LNCAP (cell line): ENCODE measurements around the gene GJB4.

Source experiments
- TF ChIP-seq, protein P1 (sequence below): fragments of 450-650 bp; IDR thresholded peaks from 2 replicates; pipeline ENCODE4 v1.5.1; 2017; ENCODE audit warnings: mild to moderate bottlenecking

GJB4 gene

DNA sequence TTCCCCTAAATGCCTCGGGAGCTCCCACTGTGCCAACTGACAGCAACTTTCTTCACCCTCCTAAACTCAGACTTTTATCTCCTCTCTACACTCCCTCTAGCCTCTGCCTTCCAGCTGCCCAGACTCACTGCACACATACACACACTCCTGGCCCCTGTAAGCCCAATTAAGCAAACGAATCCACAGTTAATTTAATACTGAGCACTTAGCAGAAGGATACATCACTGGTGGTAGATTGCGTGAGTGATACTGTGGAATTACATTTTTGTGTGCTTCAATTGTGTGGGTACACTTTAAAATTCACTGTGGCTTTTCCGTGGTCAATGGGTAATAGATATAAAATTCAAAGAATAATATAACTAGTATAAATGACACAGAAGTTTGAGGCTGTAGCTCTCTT lies 38.3 kb upstream of the GJB4 start:
- TF ChIP-seq, protein P1, sequence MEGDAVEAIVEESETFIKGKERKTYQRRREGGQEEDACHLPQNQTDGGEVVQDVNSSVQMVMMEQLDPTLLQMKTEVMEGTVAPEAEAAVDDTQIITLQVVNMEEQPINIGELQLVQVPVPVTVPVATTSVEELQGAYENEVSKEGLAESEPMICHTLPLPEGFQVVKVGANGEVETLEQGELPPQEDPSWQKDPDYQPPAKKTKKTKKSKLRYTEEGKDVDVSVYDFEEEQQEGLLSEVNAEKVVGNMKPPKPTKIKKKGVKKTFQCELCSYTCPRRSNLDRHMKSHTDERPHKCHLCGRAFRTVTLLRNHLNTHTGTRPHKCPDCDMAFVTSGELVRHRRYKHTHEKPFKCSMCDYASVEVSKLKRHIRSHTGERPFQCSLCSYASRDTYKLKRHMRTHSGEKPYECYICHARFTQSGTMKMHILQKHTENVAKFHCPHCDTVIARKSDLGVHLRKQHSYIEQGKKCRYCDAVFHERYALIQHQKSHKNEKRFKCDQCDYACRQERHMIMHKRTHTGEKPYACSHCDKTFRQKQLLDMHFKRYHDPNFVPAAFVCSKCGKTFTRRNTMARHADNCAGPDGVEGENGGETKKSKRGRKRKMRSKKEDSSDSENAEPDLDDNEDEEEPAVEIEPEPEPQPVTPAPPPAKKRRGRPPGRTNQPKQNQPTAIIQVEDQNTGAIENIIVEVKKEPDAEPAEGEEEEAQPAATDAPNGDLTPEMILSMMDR = no peak

DNA sequence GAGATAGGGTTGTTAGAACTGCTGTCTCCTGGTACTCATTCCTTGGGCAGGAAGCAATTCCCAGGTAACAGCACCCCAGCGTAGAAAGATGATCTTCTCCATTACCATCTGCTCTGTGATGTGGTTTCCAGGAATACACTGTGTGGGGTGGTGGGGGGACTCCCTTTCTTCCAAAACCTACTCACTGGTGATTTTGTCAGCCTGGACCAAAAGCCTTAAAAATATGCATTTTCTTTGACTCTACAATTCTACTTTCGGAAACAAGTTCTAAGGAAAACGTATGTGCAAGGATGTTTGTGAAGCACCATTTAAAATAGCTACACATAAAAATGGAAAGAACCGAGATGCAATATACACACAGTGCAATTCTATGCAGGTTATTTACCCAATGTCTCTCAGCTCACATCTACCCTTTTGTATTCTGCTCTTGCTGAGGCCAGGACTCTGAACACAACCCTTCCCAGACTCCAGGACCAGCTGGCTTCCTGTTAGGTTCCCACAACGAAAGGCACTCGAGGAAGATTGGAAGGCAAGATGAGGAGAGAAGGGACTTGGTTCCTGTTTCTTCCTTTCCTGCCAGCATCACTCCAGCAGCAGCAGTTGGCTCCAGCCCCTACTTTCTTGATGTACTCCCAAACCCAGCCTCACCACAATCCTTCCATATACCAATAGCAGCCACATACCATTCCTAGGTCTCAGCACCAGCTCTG lies 37.7 kb upstream of the GJB4 start:
- TF ChIP-seq, protein P1 = no peak

DNA sequence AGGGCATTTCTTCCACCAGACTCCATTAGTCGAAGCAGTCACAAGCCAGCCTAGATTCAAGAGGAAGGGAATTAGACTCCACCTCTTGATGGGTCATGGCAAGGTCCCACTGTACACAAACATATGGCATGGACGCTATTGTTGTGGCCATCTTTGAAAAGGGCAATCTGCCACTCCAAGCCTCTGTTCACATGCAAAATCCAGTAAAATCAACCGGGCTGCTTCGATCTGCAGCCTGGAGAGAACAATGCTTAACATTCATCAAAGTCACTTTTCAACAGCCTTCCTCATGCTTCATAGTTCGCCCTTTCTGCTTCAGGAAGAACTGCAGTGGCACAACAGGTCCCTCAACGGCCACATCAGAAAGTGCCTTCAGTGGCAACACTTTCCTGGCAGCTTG lies 32.7 kb upstream of the GJB4 start:
- TF ChIP-seq, protein P1 = no peak

DNA sequence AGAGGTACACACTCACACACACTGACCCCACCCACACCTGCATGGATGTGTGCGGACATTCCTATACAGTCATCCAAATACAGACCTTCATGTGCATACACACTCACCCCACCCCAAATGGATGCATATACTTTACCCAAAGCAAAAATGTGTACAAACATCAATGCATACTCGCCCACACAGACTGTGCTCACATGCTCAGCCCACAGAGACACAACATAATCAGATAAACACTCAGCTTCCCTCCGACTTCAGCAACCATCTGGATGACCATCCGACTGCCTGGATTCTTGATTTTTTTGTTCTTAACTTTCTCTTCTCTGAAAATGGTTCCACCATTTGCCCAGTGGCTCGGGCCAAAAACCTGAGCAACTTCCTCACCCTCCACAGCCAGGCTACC lies 29.1 kb upstream of the GJB4 start:
- TF ChIP-seq, protein P1 = no peak

DNA sequence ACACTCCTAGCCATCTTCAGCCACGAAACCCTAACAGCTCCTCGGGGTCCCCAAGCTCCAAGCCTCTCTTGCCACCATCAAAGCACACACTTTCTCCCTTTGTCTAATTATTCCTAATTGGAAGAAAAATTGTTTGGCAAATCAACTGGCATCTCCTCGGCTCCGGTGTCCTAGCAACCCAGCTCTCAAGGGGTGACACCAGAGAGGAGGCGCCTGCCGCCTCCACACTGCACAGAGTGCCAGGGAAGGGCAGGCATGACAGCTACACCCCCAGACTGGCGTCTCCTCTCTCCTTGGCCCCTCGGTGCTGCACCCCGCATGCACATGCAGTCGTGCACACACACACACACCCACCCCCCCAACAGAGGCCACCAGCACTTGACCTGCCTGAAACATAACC lies 22.8 kb upstream of the GJB4 start:
- TF ChIP-seq, protein P1 = no peak

DNA sequence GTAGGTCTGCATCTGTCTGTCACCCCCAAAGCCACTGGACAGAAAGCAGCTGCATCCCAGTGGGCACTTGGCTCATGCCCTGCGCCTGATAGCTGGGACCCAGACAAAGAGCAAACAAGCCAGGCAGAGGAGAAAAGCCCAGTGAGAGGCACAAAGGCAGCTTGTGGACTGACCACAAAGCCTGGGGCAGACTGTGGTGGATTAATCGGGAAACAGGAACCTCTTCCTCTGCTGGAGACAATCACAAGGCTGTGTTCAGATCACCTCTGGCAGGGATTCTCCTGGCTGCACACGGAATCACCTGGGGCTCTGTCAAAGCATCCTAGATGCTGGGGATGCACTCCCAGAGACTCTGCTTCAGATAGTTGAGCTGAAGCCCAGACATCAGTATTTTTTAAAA lies 19.9 kb upstream of the GJB4 start:
- TF ChIP-seq, protein P1 = no peak

DNA sequence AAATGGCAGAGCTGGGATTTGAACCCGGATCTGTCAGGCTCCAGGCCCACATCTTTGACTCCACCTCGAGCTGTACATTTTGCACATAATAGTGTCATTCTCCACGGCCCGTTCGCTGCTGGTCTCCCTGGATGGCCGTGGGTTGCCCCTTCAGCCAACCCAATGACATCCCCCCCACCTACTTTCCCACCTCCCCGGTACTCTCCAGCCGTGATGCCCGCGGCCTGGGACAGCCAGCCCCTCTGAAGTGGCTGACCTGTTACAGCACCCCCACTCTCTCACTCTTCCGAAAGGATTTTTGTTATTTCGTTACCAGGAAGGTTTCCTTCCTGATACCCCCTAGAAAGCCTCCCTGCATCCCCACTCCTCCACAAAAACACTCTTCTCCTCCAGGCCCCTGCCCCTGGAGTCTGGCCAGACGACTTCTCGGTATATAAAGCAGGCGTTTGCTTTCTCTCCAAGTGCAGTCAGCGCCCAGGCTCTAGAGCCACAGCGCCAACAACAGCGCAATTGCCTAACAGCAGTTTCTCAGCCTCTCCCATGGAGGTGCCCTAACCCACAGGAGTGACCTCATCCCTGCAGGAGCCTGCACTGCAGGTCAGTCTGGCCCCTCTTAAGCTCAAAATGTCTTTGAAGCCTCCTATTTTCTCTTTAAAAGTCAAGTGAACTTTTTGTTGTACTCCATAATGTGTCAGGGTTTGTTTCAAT lies 19.2 kb upstream of the GJB4 start:
- TF ChIP-seq, protein P1 = no peak
